Activated CD4-positive, alpha-beta T cell treated with anti-CD3 and anti-CD28 coated beads, Interleukin-2, amount 10 ng/mL, durations not matched to agents 7 days and 5 days (primary cell): ENCODE measurements around the gene INA. TPM values are rescaled to one million over a fixed set of nuclear protein-coding genes. Genes with fewer than 3 reads are reported as not detected.
"Not testable (repeated sequence)": the region's sequence is repeated elsewhere in the genome, so short reads cannot be mapped to it uniquely, and the experiment has no call there.

Source experiments
- CTCF ChIA-PET: fragments of 350-600 bp; sonication (Branson Sonifier 250); formaldehyde crosslinking; loops from one replicate; lab custom pipeline; 2021; ENCODE audit warnings: antibody characterized with exemption; lab: Charles Lee
- POLR2A ChIA-PET: fragments of 350-600 bp; sonication (Branson Sonifier 250); formaldehyde crosslinking; loops from one replicate; lab custom pipeline; 2021; ENCODE audit warnings: antibody characterized with exemption; lab: Charles Lee
- DNase-seq: peaks from one replicate; pipeline ENCODE4 v3.0.0-alpha.2; 2020
- H3K27ac Mint-ChIP-seq: one replicate; pipeline ENCODE4 v1.8.0; 2021; ENCODE audit warnings: mild to moderate bottlenecking, moderate library complexity, mixed read lengths
- H3K27me3 Mint-ChIP-seq: one replicate; pipeline ENCODE4 v1.8.0; 2021; ENCODE audit warnings: mixed read lengths
- H3K36me3 Mint-ChIP-seq: one replicate; pipeline ENCODE4 v1.8.0; 2021; ENCODE audit warnings: low read depth, mixed read lengths
- H3K4me1 Mint-ChIP-seq: one replicate; pipeline ENCODE4 v1.8.0; 2021; ENCODE audit warnings: mixed read lengths
- H3K4me3 Mint-ChIP-seq: one replicate; pipeline ENCODE4 v1.8.0; 2021; ENCODE audit warnings: mild to moderate bottlenecking, moderate library complexity, mixed read lengths
- H3K9me3 Mint-ChIP-seq: one replicate; pipeline ENCODE4 v1.8.0; 2021; ENCODE audit warnings: mixed read lengths
- total RNA-seq, 2 experiments: library from RNA; stranded (reverse); gene quantifications; one replicate each; pipeline ENCODE4 v1.2.3, GENCODE V29; 2021

INA gene
- total RNA-seq, 2 experiments from 2014 or later, result 0.10 TPM; not detected in 1

- CTCF ChIA-PET, result interaction anchor here (0.5 to 1.4 kb wide), 3 partner anchors 8 to 294 kb away, joined by 3 to 4 read pairs (median 3); no protein-coding TSS in a partner anchor
- peaks cover 2% of the 10 kb centered on the region for H3K36me3 Mint-ChIP-seq
Observed at GRCh38 chr10:103246324-103246723, 30.6 kb upstream of the INA start.

GRCh38 chr10:103254113-103254512 is 22.8 kb upstream of the INA start:
- Mint-ChIP-seq H3K4me1 (peaks cover 9% of the 10 kb centered on the region), H3K27ac (no peak overlapping the region), H3K9me3 (peaks cover 8% of the 10 kb centered on the region), H3K4me3 (no peak overlapping the region), H3K36me3 (peaks cover 6% of the 10 kb centered on the region), H3K27me3 (no peaks in the 10 kb centered on the region)
- no peak for DNase-seq
- CTCF ChIA-PET, result interaction anchor here (0.9 to 1.0 kb wide), 2 partner anchors 24 to 27 kb away, joined by 3 to 4 read pairs; no protein-coding TSS in a partner anchor
- POLR2A ChIA-PET, result no interaction called here

More at GRCh38 chr10:103246324-103246723, 30.6 kb upstream of the INA start:
- peaks cover 4% of the 10 kb centered on the region for H3K27me3 Mint-ChIP-seq
- no peak overlapping the region for H3K27ac Mint-ChIP-seq
- POLR2A ChIA-PET, result no interaction called here
- peaks cover 13% of the 10 kb centered on the region for H3K4me1 Mint-ChIP-seq
- peaks cover 2% of the 10 kb centered on the region for H3K9me3 Mint-ChIP-seq
- H3K4me3 Mint-ChIP-seq, result no peak overlapping the region
- no peak for DNase-seq

- Mint-ChIP-seq H3K4me1 (peaks cover 8% of the 10 kb centered on the region), H3K4me3 (no peak overlapping the region), H3K9me3 (peaks cover 11% of the 10 kb centered on the region), H3K27me3 (no peaks in the 10 kb centered on the region), H3K27ac (no peak overlapping the region), H3K36me3 (peaks cover 7% of the 10 kb centered on the region)
- ChIA-PET POLR2A (no interaction called here), CTCF (interaction anchor here (0.9 to 2.0 kb wide), 3 partner anchors 10 to 27 kb away, joined by 3 to 7 read pairs (median 4); no protein-coding TSS in a partner anchor)
- DNase-seq, result no peak
Observed at GRCh38 chr10:103254538-103255325, 22.2 kb upstream of the INA start.

- DNase-seq, result no peak
- CTCF ChIA-PET, result interaction anchor here (2.0 kb wide), 1 partner anchor 12 kb away, joined by 7 read pairs; no protein-coding TSS in a partner anchor
- peaks cover 17% of the 10 kb centered on the region for H3K9me3 Mint-ChIP-seq
- no peaks in the 10 kb centered on the region for H3K27me3 Mint-ChIP-seq
- peaks cover 5% of the 10 kb centered on the region for H3K4me1 Mint-ChIP-seq
- no peak overlapping the region for H3K27ac Mint-ChIP-seq
- no peak overlapping the region for H3K4me3 Mint-ChIP-seq
- POLR2A ChIA-PET, result no interaction called here
- H3K36me3 Mint-ChIP-seq, result peaks cover 4% of the 10 kb centered on the region
Observed at GRCh38 chr10:103256613-103257012, 20.3 kb upstream of the INA start.

- H3K36me3 Mint-ChIP-seq, result peaks cover 4% of the 10 kb centered on the region
- POLR2A ChIA-PET, result no interaction called here
Observed at GRCh38 chr10:103257812-103258211, 19.1 kb upstream of the INA start.

GRCh38 chr10:103258928-103259327 is 18.0 kb upstream of the INA start:
- H3K36me3 Mint-ChIP-seq, H3K4me1 Mint-ChIP-seq, H3K27me3 Mint-ChIP-seq, POLR2A ChIA-PET, H3K27ac Mint-ChIP-seq, H3K4me3 Mint-ChIP-seq, DNase-seq: not testable (repeated sequence)
- H3K9me3 Mint-ChIP-seq, result peaks cover 17% of the 10 kb centered on the region
- CTCF ChIA-PET, result interaction anchor here (0.5 kb wide), 1 partner anchor 32 kb away, joined by 3 read pairs; no protein-coding TSS in a partner anchor

More at GRCh38 chr10:103257812-103258211, 19.1 kb upstream of the INA start:
- peaks cover 17% of the 10 kb centered on the region for H3K9me3 Mint-ChIP-seq
- H3K4me3 Mint-ChIP-seq, result no peak overlapping the region
- H3K27ac Mint-ChIP-seq, result no peak overlapping the region
- no peak for DNase-seq
- H3K27me3 Mint-ChIP-seq, result no peaks in the 10 kb centered on the region
- CTCF ChIA-PET, result no interaction called here
- H3K4me1 Mint-ChIP-seq, result peaks cover 5% of the 10 kb centered on the region

- H3K4me1 Mint-ChIP-seq, result peaks cover 2% of the 10 kb centered on the region
- CTCF ChIA-PET, result no interaction called here
- H3K36me3 Mint-ChIP-seq, result peaks cover 4% of the 10 kb centered on the region
- H3K9me3 Mint-ChIP-seq, result peaks cover 17% of the 10 kb centered on the region
- H3K27ac Mint-ChIP-seq, result no peak overlapping the region
- H3K27me3 Mint-ChIP-seq, result peaks cover 9% of the 10 kb centered on the region
- no peak for DNase-seq
- POLR2A ChIA-PET, result no interaction called here
- H3K4me3 Mint-ChIP-seq, result no peak overlapping the region
Observed at GRCh38 chr10:103259989-103260388, 16.9 kb upstream of the INA start.

DNA sequence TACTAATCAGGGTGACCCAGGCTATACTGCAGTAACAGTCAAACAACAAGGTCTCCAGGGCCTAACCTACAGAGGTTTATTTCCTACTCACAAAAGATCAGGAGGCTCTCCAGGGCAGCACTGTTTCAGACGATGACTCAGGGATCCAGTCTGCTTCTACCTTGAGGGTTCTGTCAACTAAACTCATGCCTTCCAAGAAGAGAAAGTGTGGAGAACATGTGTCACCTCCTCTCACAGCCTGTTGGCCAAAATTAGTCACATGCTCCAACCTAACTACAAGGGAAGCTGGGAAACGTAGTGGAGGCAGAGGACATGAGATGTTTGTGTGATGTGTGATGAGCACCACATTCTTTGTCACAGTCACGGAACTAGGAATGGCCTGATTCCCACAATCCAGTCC is 14.7 kb upstream of the INA start:
- POLR2A ChIA-PET, result no interaction called here
- no peak for DNase-seq
- Mint-ChIP-seq H3K4me3 (no peak overlapping the region), H3K36me3 (peaks cover 4% of the 10 kb centered on the region), H3K27ac (no peak overlapping the region), H3K4me1 (no peaks in the 10 kb centered on the region), H3K27me3 (peaks cover 20% of the 10 kb centered on the region), H3K9me3 (peaks cover 19% of the 10 kb centered on the region)
- CTCF ChIA-PET, result no interaction called here

DNA sequence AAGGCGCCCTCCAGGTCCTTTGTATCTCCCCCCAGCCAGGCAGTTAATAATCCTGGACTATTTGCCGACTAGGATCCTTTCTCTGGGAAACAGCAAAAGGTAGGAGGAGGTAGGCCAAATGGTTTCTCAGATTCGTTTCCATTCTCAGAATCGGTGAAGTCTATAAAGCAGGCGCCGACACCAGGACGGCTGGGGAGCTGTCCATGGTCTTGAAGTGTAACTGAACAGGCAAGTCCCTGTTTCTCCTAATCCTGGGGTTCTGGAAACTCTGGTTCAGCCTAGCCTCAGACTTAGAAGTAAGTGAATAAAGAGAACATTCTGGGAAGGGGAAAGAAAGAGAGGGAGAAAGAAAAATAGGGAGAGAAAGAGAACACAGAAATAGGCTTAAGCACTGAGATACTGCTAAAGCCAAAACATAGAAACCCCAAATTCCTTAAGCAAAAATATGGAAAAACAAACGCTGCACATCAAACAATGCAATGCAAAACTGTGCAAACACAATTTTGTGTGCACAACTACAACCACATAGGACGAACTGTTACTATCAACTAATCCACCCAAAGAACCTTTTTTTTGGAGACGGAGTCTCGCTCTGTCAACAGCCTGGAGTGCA is 11.1 kb upstream of the INA start:
- no peak overlapping the region for H3K27ac Mint-ChIP-seq
- ChIA-PET CTCF (no interaction called here), POLR2A (no interaction called here)
- no peaks in the 10 kb centered on the region for H3K4me1 Mint-ChIP-seq
- peaks cover 5% of the 10 kb centered on the region for H3K9me3 Mint-ChIP-seq
- H3K36me3 Mint-ChIP-seq, result no peaks in the 10 kb centered on the region
- no peak overlapping the region for H3K4me3 Mint-ChIP-seq
- peak; percentile 70 for DNase-seq
- H3K27me3 Mint-ChIP-seq, result peaks cover 35% of the 10 kb centered on the region

DNA sequence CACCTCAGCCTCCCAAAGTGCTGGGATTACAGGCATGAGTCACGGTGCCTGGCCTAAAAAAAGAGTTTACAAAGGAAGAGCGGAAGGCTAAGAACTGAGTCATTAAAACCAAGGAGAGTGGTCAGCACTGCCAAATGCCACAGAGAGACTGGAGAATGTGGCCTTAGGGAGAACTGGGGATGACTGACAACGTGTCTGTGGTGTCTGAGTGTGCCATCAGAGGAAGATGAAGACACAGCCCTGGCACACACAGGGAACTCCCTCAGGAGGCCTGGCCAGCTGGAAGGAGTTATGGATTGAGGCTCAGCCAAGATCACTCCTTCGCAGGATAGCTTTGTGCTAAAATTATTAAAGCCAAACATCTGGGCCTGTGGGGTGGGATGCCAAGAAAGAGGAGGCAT is 3.9 kb upstream of the INA start:
- CTCF ChIA-PET, result no interaction called here
- H3K9me3 Mint-ChIP-seq, result no peaks in the 10 kb centered on the region
- peaks cover 8% of the 10 kb centered on the region for H3K4me1 Mint-ChIP-seq
- DNase-seq, result no peak
- H3K27ac Mint-ChIP-seq, result no peak overlapping the region
- H3K36me3 Mint-ChIP-seq, result no peaks in the 10 kb centered on the region
- POLR2A ChIA-PET, result no interaction called here
- H3K27me3 Mint-ChIP-seq, result peaks cover 36% of the 10 kb centered on the region
- H3K4me3 Mint-ChIP-seq, result no peak overlapping the region

GRCh38 chr10:103276251-103276895 is 565 bp upstream of the INA start:
- POLR2A ChIA-PET, result no interaction called here
- Mint-ChIP-seq H3K4me3 (peak overlapping the region; percentile 50), H3K36me3 (no peaks in the 10 kb centered on the region), H3K9me3 (peaks cover 7% of the 10 kb centered on the region), H3K27ac (no peak overlapping the region), H3K4me1 (peaks cover 13% of the 10 kb centered on the region), H3K27me3 (peaks cover 54% of the 10 kb centered on the region)
- no peak for DNase-seq
- CTCF ChIA-PET, result interaction anchor here (1.3 kb wide), 1 partner anchor 358 kb away, joined by 6 read pairs; the partner anchor contains the start of gene CNNM2

GRCh38 chr10:103277713-103278536 is 987 bp downstream of the INA start:
- no peak overlapping the region for H3K4me3 Mint-ChIP-seq
- POLR2A ChIA-PET, result interaction anchor here (0.7 kb wide), 1 partner anchor 286 kb away, joined by 3 read pairs; no protein-coding TSS in a partner anchor
- peaks cover 13% of the 10 kb centered on the region for H3K4me1 Mint-ChIP-seq
- H3K36me3 Mint-ChIP-seq, result no peaks in the 10 kb centered on the region
- CTCF ChIA-PET, result interaction anchor here (0.6 to 1.3 kb wide), 3 partner anchors 23 to 360 kb away, joined by 3 to 6 read pairs (median 4); partner anchors contain the start of gene CNNM2
- DNase-seq, result no peak
- peaks cover 63% of the 10 kb centered on the region for H3K27me3 Mint-ChIP-seq
- peaks cover 7% of the 10 kb centered on the region for H3K9me3 Mint-ChIP-seq
- H3K27ac Mint-ChIP-seq, result no peak overlapping the region
